BE2C (cell line): ENCODE results near the gene LRRC7.
"Not testable (repeated sequence)": the region's sequence is repeated elsewhere in the genome, so short reads cannot be mapped to it uniquely, and the experiment has no call there.

Experiments
- DNase-seq: peaks from one replicate; pipeline ENCODE4 v3.0.0-alpha.2; 2020
- H3K27me3 ChIP-seq: fragments of 250-450 bp; sonication (Bioruptor Pico); 2 replicates; pipeline ENCODE4 v1.5.1; 2020; ENCODE audit warnings: mild to moderate bottlenecking
- H3K36me3 ChIP-seq: fragments of 250-450 bp; sonication (Bioruptor Pico); 2 replicates; pipeline ENCODE4 v1.5.1; 2020; ENCODE audit warnings: mild to moderate bottlenecking
- H3K4me1 ChIP-seq: fragments of 250-450 bp; sonication (Bioruptor Pico); 2 replicates; pipeline ENCODE4 v1.5.1; 2020
- H3K4me3 ChIP-seq: 2 replicates; pipeline ENCODE4 v1.5.1; 2011; ENCODE audit warnings: low read depth, low read length
- H3K9me3 ChIP-seq: fragments of 250-450 bp; sonication (Bioruptor Pico); 2 replicates; pipeline ENCODE4 v1.5.1; 2020
- CTCF ChIP-seq: IDR thresholded peaks from 2 replicates; pipeline ENCODE4 v1.5.1; 2012; ENCODE audit warnings: mild to moderate bottlenecking, low read depth, low read length

Gene LRRC7

GRCh38 chr1:69946935-69947334 is 379.2 kb downstream of the LRRC7 start:
- no peaks in the 10 kb centered on the region for H3K36me3 ChIP-seq
- no peak for DNase-seq
- no peaks in the 10 kb centered on the region for H3K9me3 ChIP-seq
- no peak overlapping the region for H3K4me3 ChIP-seq
- no peaks in the 10 kb centered on the region for H3K4me1 ChIP-seq
- no peak for TF ChIP-seq CTCF
- H3K27me3 ChIP-seq, result no peaks in the 10 kb centered on the region

- no peak overlapping the region for H3K4me3 ChIP-seq
- H3K27me3 ChIP-seq, result no peaks in the 10 kb centered on the region
- no peak for DNase-seq
- no peaks in the 10 kb centered on the region for H3K4me1 ChIP-seq
- no peak for TF ChIP-seq CTCF
- no peaks in the 10 kb centered on the region for H3K36me3 ChIP-seq
- H3K9me3 ChIP-seq, result no peaks in the 10 kb centered on the region
Measured at GRCh38 chr1:69947837-69948236, 380.1 kb downstream of the LRRC7 start.

GRCh38 chr1:69952676-69953075 is 385.0 kb downstream of the LRRC7 start:
- H3K36me3 ChIP-seq, result no peaks in the 10 kb centered on the region
- no peak overlapping the region for H3K4me3 ChIP-seq
- TF ChIP-seq CTCF, result no peak
- DNase-seq, result no peak
- no peaks in the 10 kb centered on the region for H3K4me1 ChIP-seq
- H3K9me3 ChIP-seq, result no peaks in the 10 kb centered on the region
- H3K27me3 ChIP-seq, result no peaks in the 10 kb centered on the region

- not testable (repeated sequence) for DNase-seq, H3K27me3 ChIP-seq, H3K4me1 ChIP-seq, H3K36me3 ChIP-seq, H3K4me3 ChIP-seq, H3K9me3 ChIP-seq
Measured at GRCh38 chr1:69962452-69962851, 394.7 kb downstream of the LRRC7 start.

GRCh38 chr1:69967245-69967766 is 399.6 kb downstream of the LRRC7 start:
- H3K27me3 ChIP-seq, result no peaks in the 10 kb centered on the region
- no peak overlapping the region for H3K4me3 ChIP-seq
- no peak for DNase-seq
- H3K9me3 ChIP-seq, result no peaks in the 10 kb centered on the region
- no peaks in the 10 kb centered on the region for H3K4me1 ChIP-seq
- no peaks in the 10 kb centered on the region for H3K36me3 ChIP-seq
- no peak for TF ChIP-seq CTCF

- Histone ChIP-seq H3K27me3 (no peaks in the 10 kb centered on the region), H3K4me3 (no peak overlapping the region), H3K4me1 (no peaks in the 10 kb centered on the region), H3K9me3 (no peaks in the 10 kb centered on the region), H3K36me3 (no peaks in the 10 kb centered on the region)
- TF ChIP-seq CTCF, result no peak
- no peak for DNase-seq
Measured at GRCh38 chr1:69976896-69977295, 409.2 kb downstream of the LRRC7 start.

- Histone ChIP-seq H3K9me3 (no peaks in the 10 kb centered on the region), H3K4me1 (no peaks in the 10 kb centered on the region), H3K27me3 (no peaks in the 10 kb centered on the region), H3K4me3 (no peak overlapping the region), H3K36me3 (no peaks in the 10 kb centered on the region)
- no peak for TF ChIP-seq CTCF
- no peak for DNase-seq
Measured at GRCh38 chr1:69982992-69983391, 415.3 kb downstream of the LRRC7 start.
